GM12891 (cell line): Measurements from ENCODE around the gene TMPRSS11B.

Experiments
- POLR2A ChIP-seq: IDR thresholded peaks from 2 replicates; pipeline ENCODE4 v1.6.1; 2011; ENCODE audit warnings: low read depth, low read length, control low read depth
- POLR2AphosphoS5 ChIP-seq: IDR thresholded peaks from 2 replicates; pipeline ENCODE4 v1.6.1; 2011; ENCODE audit warnings: low read depth, low read length, control low read depth
- TAF1 ChIP-seq: IDR thresholded peaks from 2 replicates; pipeline ENCODE4 v1.6.1; 2011; ENCODE audit warnings: low read depth, low read length, control low read depth

DNA sequence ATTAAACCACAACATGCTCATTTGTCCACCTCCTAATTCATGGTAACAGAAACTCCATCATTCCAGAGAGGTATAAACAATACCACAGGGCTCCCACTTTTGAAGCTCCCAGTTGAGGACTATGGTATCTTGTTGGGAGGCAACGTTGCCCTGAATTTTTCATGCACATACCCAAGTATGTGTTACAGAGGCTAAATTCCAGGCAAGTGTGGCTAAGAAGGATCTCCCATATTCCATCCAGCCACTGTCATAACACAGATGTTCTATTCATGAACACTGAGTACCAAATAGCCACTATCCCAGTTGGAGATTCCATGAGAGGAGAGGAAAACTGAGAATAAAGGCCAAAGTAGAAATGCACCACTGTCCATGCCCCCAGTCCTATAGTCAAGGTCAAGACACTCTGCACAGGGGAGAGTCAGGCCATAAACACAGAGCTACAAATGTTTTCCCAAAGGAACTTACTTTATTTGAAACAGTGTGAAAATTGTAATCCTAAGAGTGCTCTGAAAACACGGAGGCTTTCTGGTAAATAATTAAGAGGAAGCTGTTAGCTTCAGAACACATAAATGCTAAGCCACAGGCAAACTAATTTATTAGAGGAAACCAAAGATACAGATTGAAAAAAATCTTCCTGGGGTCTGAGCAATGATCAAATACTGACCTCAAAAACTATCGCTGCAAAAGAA, 42.4 kb upstream of the TMPRSS11B start:
- TF ChIP-seq POLR2A = no peak
- TF ChIP-seq POLR2AphosphoS5 = no peak
- no peak for TF ChIP-seq TAF1
